GM12878 (cell line): ENCODE measurements around the gene MAD1L1. TPM values are rescaled to one million over a fixed set of nuclear protein-coding genes. Genes with fewer than 3 reads are reported as not detected.

Experiments
- ATAC-seq: fragments of 200-7000 bp; cut with Tn5 transposase; 3 replicates; pipeline ENCODE4 v1.9.1; 2020; ENCODE audit warnings: mild to moderate bottlenecking, moderate library complexity
- BruUV-seq: library from RNA; stranded (reverse); fragments of 400-500 nt; replicated peaks from 2 replicates; lab custom pipeline; 2021; lab: Mats Ljungman, UMichigan
- CTCF ChIA-PET: fragments of 300-600 bp; sonication (Branson Sonifier 250); formaldehyde crosslinking; extraction: SDS; loops from one replicate; lab custom pipeline; 2021; ENCODE audit warnings: inconsistent platforms; lab: Yijun Ruan, JAX
- POLR2A ChIA-PET: fragments of 350-600 bp; formaldehyde crosslinking; extraction: SDS; loops from one replicate; lab custom pipeline; 2021; ENCODE audit warnings: inconsistent platforms; lab: Charles Lee
- RAD21 ChIA-PET: fragments of 300-600 bp; sonication (Branson Sonifier 250); formaldehyde crosslinking; loops from one replicate; lab custom pipeline; 2023; ENCODE audit warnings: antibody characterized with exemption; ENCODE audit not compliant: unreplicated experiment; lab: Charles Lee
- SMC1A ChIA-PET: fragments of 300-600 bp; sonication (Branson Sonifier 250); formaldehyde crosslinking; loops from one replicate; lab custom pipeline; 2023; ENCODE audit not compliant: unreplicated experiment, uncharacterized antibody; lab: Charles Lee
- DNase-seq: peaks from one replicate; pipeline ENCODE4 v3.0.0-alpha.2; 2011; ENCODE audit warnings: low read depth, low spot score
- FAIRE-seq: peaks from 3 replicates; lab custom pipeline; 2011; peaks lifted over from hg19 to GRCh38; lab: Jason Lieb, UNC
- H2AFZ ChIP-seq: 2 replicates; pipeline ENCODE4 v1.6.0; 2011; ENCODE audit warnings: low read depth, low read length, control low read depth; ENCODE audit not compliant: control insufficient read depth
- H3K27ac ChIP-seq: 2 replicates; pipeline ENCODE4 v1.5.1; 2011; ENCODE audit warnings: control low read depth; ENCODE audit not compliant: control insufficient read depth, insufficient read depth
- H3K27me3 ChIP-seq, 2 experiments: replicated peaks in 1 of 2; 2 replicates each; pipeline versions ENCODE4 v1.6.0 to v1.6.1; 2011; ENCODE audit warnings: low read length in 1 of 2; ENCODE audit not compliant: control insufficient read depth in 2 of 2, insufficient read depth in 2 of 2
- H3K36me3 ChIP-seq, 2 experiments: 2 replicates each; pipeline ENCODE4 v1.5.1; 2011; ENCODE audit warnings: low read length in 1 of 2; ENCODE audit not compliant: control insufficient read depth in 2 of 2, insufficient read depth in 2 of 2
- H3K4me1 ChIP-seq: 2 replicates; pipeline ENCODE4 v1.6.1; 2011; ENCODE audit warnings: mild to moderate bottlenecking, low read length, moderate library complexity, mixed read lengths; ENCODE audit not compliant: control insufficient read depth, insufficient read depth
- H3K4me2 ChIP-seq: 2 replicates; pipeline ENCODE4 v1.6.0; 2011; ENCODE audit warnings: control low read depth; ENCODE audit not compliant: control insufficient read depth, insufficient read depth
- H3K4me3 ChIP-seq: fragments of 200-600 bp; sonication (generic); 2 replicates; pipeline ENCODE4 v1.5.1; 2016
- H3K79me2 ChIP-seq: 2 replicates; pipeline ENCODE4 v1.6.0; 2011; ENCODE audit warnings: low read length; ENCODE audit not compliant: control insufficient read depth, insufficient read depth
- H3K9ac ChIP-seq: 2 replicates; pipeline ENCODE4 v1.8.0; 2011; ENCODE audit warnings: low read length, control low read depth, mixed read lengths; ENCODE audit not compliant: control insufficient read depth, insufficient read depth
- H3K9me3 ChIP-seq: replicated peaks from 3 replicates; pipeline ENCODE4 v1.5.1; 2011; ENCODE audit warnings: mild to moderate bottlenecking, low read length; ENCODE audit not compliant: control insufficient read depth, insufficient read depth
- H4K20me1 ChIP-seq: 2 replicates; pipeline ENCODE4 v1.6.0; 2011; ENCODE audit not compliant: control insufficient read depth, insufficient read depth
- BCL11A ChIP-seq: IDR thresholded peaks from 2 replicates; pipeline ENCODE4 v1.6.1; 2011; ENCODE audit warnings: low read depth, low read length
- FOS ChIP-seq: IDR thresholded peaks from 3 replicates; pipeline ENCODE4 v1.6.1; 2011; ENCODE audit warnings: borderline replicate concordance; ENCODE audit not compliant: insufficient read length; ENCODE audit errors: extremely low read depth
- FOXK2 ChIP-seq: fragments of 450-650 bp; IDR thresholded peaks from 2 replicates; pipeline ENCODE4 v1.6.1; 2017; ENCODE audit warnings: mild to moderate bottlenecking, moderate library complexity
- IKZF1 ChIP-seq: fragments of 450-650 bp; conservative IDR thresholded peaks from 2 replicates; pipeline ENCODE4 v1.6.1; 2017; ENCODE audit warnings: antibody characterized with exemption, mild to moderate bottlenecking
- IKZF2 ChIP-seq, 2 experiments: fragments of 450-650 bp; IDR thresholded peaks; 2 replicates each; pipeline ENCODE4 v1.6.1; 2017; ENCODE audit warnings: mild to moderate bottlenecking in 2 of 2, moderate library complexity in 2 of 2
- SMARCA5 ChIP-seq: fragments of 450-650 bp; IDR thresholded peaks from 2 replicates; pipeline ENCODE4 v1.6.1; 2017; ENCODE audit warnings: mild to moderate bottlenecking
- SREBF1 ChIP-seq: IDR thresholded peaks from 2 replicates; pipeline ENCODE4 v1.6.1; 2012; ENCODE audit warnings: mild to moderate bottlenecking, low read length
- SRF ChIP-seq, 2 experiments: IDR thresholded peaks; 2 replicates each; pipeline ENCODE4 v1.6.1; 2011; ENCODE audit warnings: low read depth in 2 of 2, low read length in 2 of 2, mild to moderate bottlenecking in 1 of 2, moderate library complexity in 1 of 2
- WGBS: methylation state at CpG from one replicate; pipeline ENCODE4 v1.1.6; 2016; ENCODE audit warnings: low lambda C conversion rate; ENCODE audit not compliant: insufficient replicate concordance, insufficient coverage; ENCODE audit errors: missing lambda C conversion rate; 5-methylcytosine and 5-hydroxymethylcytosine counted together
- in situ Hi-C: fragments of 300-500 bp; cut with MboI; formaldehyde crosslinking; loops from 9 replicates; pipeline ENCODE4 v1.14.3; 2018; ENCODE audit warnings: mixed read lengths
- intact Hi-C: fragments of 100-400 bp; cut with micrococcal nuclease; formaldehyde crosslinking; loops from one replicate; pipeline ENCODE4 v1.14.2; 2022; ENCODE audit not compliant: unreplicated experiment
- polyA plus RNA-seq, 11 experiments: library from polyadenylated mRNA; depleted of rRNA in 4 of 11; unstranded in 6 of 11; stranded (reverse) in 5 of 11; fragments of >200 nt; fragmentation: Nextera tagmentation in 4 of 11; fragmentation: Illumina TruSeq in 1 of 11; extraction: Ambion mirVana in 4 of 11; extraction: Trizol in 1 of 11; gene quantifications; 1 replicate in 1 of 11; 2 replicates in 10 of 11; pipeline versions ENCODE4 v1.2.1 to v1.2.3, GENCODE V29; 2011 to 2016; ENCODE audit warnings: inconsistent platforms in 2 of 11, missing spikeins in 2 of 11, low read depth in 1 of 11
- total RNA-seq, 4 experiments: library from RNA; depleted of rRNA in 3 of 4; stranded (reverse); fragments of >200 nt in 3 of 4; fragmentation: Illumina TruSeq in 1 of 4; extraction: Trizol in 1 of 4; gene quantifications; 2 replicates each; pipeline versions ENCODE4 v1.2.1 to v1.2.3, GENCODE V29; 2013 to 2021
- TF ChIP-seq, protein P1 (sequence below), 3 experiments: IDR thresholded peaks in 2 of 3; conservative IDR thresholded peaks in 1 of 3; 2 replicates each; pipeline ENCODE4 v1.5.1; 2011; ENCODE audit warnings: low read depth in 3 of 3, low read length in 3 of 3, mild to moderate bottlenecking in 3 of 3, control low read depth in 2 of 3, moderate library complexity in 2 of 3, inconsistent platforms in 1 of 3, mixed read lengths in 1 of 3; ENCODE audit not compliant: control insufficient read depth in 2 of 3, insufficient read depth in 1 of 3; ENCODE audit errors: extremely low read depth in 1 of 3

MAD1L1 gene
- total and polyA plus RNA-seq, 10 of the 15 experiments (the other 5 are each of a cell fraction or from before 2014, with no cell fraction given): 2.2 to 76.8 (median 38.3) TPM

- H3K9ac ChIP-seq: no peak overlapping the region
- 96% methylated on average over 12 of the region's 30 CpGs for WGBS
- no peaks in the 10 kb centered on the region; a peak in 3 of 4 replicates for H3K36me3 ChIP-seq
- no peak for FAIRE-seq
- no TSS peak for BruUV-seq
- no peak for ATAC-seq
- H3K4me2 ChIP-seq: no peak overlapping the region
- RAD21 ChIA-PET: no interaction called here
- no peaks in the 10 kb centered on the region for H4K20me1 ChIP-seq
- H3K4me1 ChIP-seq: peaks cover 7% of the 10 kb centered on the region; the same call in 1 of the 2 replicates
- CTCF ChIA-PET: no interaction called here
- no peaks in the 10 kb centered on the region for H3K27me3 ChIP-seq
- DNase-seq: no peak
- intact Hi-C loops: no loop called here
- no peak overlapping the region for H3K27ac ChIP-seq
- in situ Hi-C loops: no loop called here
- H3K4me3 ChIP-seq: no peak overlapping the region
- H3K79me2 ChIP-seq: no peaks in the 10 kb centered on the region
- POLR2A ChIA-PET: no interaction called here
- H3K9me3 ChIP-seq: no peaks in the 10 kb centered on the region
- SMC1A ChIA-PET: no interaction called here
- no peak for TF ChIP-seq BCL11A
- no peak for TF ChIP-seq SMARCA5
- no peak for TF ChIP-seq IKZF1
- TF ChIP-seq IKZF2 (IDR thresholded peaks at IDR 0.05): no peak
- TF ChIP-seq SRF (IDR thresholded peaks at IDR 0.05; ENCODE audit: low read depth in 2 of 2, low read length in 2 of 2): no peak
- no peak for TF ChIP-seq SREBF1
- TF ChIP-seq, protein P1, sequence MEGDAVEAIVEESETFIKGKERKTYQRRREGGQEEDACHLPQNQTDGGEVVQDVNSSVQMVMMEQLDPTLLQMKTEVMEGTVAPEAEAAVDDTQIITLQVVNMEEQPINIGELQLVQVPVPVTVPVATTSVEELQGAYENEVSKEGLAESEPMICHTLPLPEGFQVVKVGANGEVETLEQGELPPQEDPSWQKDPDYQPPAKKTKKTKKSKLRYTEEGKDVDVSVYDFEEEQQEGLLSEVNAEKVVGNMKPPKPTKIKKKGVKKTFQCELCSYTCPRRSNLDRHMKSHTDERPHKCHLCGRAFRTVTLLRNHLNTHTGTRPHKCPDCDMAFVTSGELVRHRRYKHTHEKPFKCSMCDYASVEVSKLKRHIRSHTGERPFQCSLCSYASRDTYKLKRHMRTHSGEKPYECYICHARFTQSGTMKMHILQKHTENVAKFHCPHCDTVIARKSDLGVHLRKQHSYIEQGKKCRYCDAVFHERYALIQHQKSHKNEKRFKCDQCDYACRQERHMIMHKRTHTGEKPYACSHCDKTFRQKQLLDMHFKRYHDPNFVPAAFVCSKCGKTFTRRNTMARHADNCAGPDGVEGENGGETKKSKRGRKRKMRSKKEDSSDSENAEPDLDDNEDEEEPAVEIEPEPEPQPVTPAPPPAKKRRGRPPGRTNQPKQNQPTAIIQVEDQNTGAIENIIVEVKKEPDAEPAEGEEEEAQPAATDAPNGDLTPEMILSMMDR (IDR thresholded peaks at IDR 0.05 in 2 of 3, conservative IDR thresholded peaks at IDR 0.05 in 1 of 3; ENCODE audit: control insufficient read depth in 2 of 3, extremely low read depth in 1 of 3, insufficient read depth in 1 of 3, low read depth in 3 of 3, low read length in 3 of 3): no peak
- no peak for TF ChIP-seq FOS
- TF ChIP-seq FOXK2: no peak
- TF ChIP-seq, all 136 proteins: peak for 0
- no peak overlapping the region for H2AFZ ChIP-seq
These were observed 317.4 kb downstream of the MAD1L1 start for GRCh38 chr7:1915326-1915725.
